H9 (cell line): ENCODE measurements around the gene TMEM187. TPM values are rescaled to one million over a fixed set of nuclear protein-coding genes. Genes with fewer than 3 reads are reported as not detected.

Experiments used
- DNase-seq: peaks from one replicate; pipeline ENCODE4 v3.0.0-alpha.2; 2017
- H2AFZ ChIP-seq: one replicate; pipeline ENCODE4 v1.6.1; 2013; ENCODE audit warnings: mild to moderate bottlenecking, low read length, control low read depth, moderate library complexity
- H2AK5ac ChIP-seq: 2 replicates; pipeline ENCODE4 v1.6.1; 2013; ENCODE audit warnings: low read length, control low read depth, mixed read lengths; ENCODE audit not compliant: insufficient read length
- H2BK120ac ChIP-seq: one replicate; pipeline ENCODE4 v1.6.1; 2013; ENCODE audit warnings: low read depth, mild to moderate bottlenecking, low read length, control low read depth, inconsistent platforms; ENCODE audit not compliant: poor library complexity, severe bottlenecking
- H2BK12ac ChIP-seq: 2 replicates; pipeline ENCODE4 v1.6.1; 2013; ENCODE audit warnings: low read length, control low read depth, mixed read lengths, low read depth; ENCODE audit not compliant: insufficient read length
- H2BK15ac ChIP-seq: 2 replicates; pipeline ENCODE4 v1.6.1; 2013; ENCODE audit warnings: low read depth, low read length, control low read depth
- H2BK20ac ChIP-seq: one replicate; pipeline ENCODE4 v1.6.1; 2013; ENCODE audit warnings: low read depth, mild to moderate bottlenecking, low read length, control low read depth, inconsistent platforms; ENCODE audit not compliant: poor library complexity, severe bottlenecking
- H2BK5ac ChIP-seq: 2 replicates; pipeline ENCODE4 v1.6.1; 2013; ENCODE audit warnings: low read length, control low read depth, mixed read lengths; ENCODE audit not compliant: insufficient read length
- H3K14ac ChIP-seq: 2 replicates; pipeline ENCODE4 v1.6.1; 2013; ENCODE audit warnings: low read length, control low read depth; ENCODE audit not compliant: insufficient read depth
- H3K18ac ChIP-seq: 2 replicates; pipeline ENCODE4 v1.6.1; 2013; ENCODE audit warnings: low read depth, mild to moderate bottlenecking, mixed read lengths, low read length, control low read depth; ENCODE audit not compliant: insufficient read length
- H3K23ac ChIP-seq: 2 replicates; pipeline ENCODE4 v1.6.1; 2013; ENCODE audit warnings: low read length, control low read depth, mixed read lengths, low read depth; ENCODE audit not compliant: insufficient read length
- H3K23me2 ChIP-seq: 2 replicates; pipeline ENCODE4 v1.6.1; 2013; ENCODE audit warnings: low read depth, mild to moderate bottlenecking, mixed read lengths, low read length, control low read depth; ENCODE audit not compliant: insufficient read length, poor library complexity, severe bottlenecking
- H3K27ac ChIP-seq: 2 replicates; pipeline ENCODE4 v1.5.1; 2013; ENCODE audit warnings: low read length, control low read depth, mixed read lengths, low read depth; ENCODE audit not compliant: insufficient read length
- H3K27me3 ChIP-seq: 2 replicates; pipeline ENCODE4 v1.6.1; 2013; ENCODE audit warnings: low read length, control low read depth, inconsistent platforms; ENCODE audit not compliant: insufficient read depth
- H3K4ac ChIP-seq: 2 replicates; pipeline ENCODE4 v1.6.1; 2013; ENCODE audit warnings: low read depth, mild to moderate bottlenecking, control low read depth, inconsistent platforms, low read length, moderate library complexity
- H3K4me1 ChIP-seq: 2 replicates; pipeline ENCODE4 v1.6.1; 2013; ENCODE audit warnings: low read length, control low read depth, inconsistent platforms; ENCODE audit not compliant: insufficient read depth
- H3K4me2 ChIP-seq: 2 replicates; pipeline ENCODE4 v1.6.1; 2013; ENCODE audit warnings: low read length, control low read depth, mixed read lengths; ENCODE audit not compliant: insufficient read length, insufficient read depth
- H3K56ac ChIP-seq: 2 replicates; pipeline ENCODE4 v1.6.1; 2013; ENCODE audit warnings: low read depth, mild to moderate bottlenecking, mixed read lengths, low read length, control low read depth; ENCODE audit not compliant: insufficient read length
- H3K79me1 ChIP-seq: 2 replicates; pipeline ENCODE4 v1.6.1; 2013; ENCODE audit warnings: low read depth, mild to moderate bottlenecking, moderate library complexity, low read length, control low read depth, inconsistent platforms; ENCODE audit not compliant: insufficient read depth, poor library complexity, severe bottlenecking
- H3K79me2 ChIP-seq: 2 replicates; pipeline ENCODE4 v1.6.1; 2013; ENCODE audit warnings: low read length, control low read depth, inconsistent platforms; ENCODE audit not compliant: insufficient read depth
- H3K9ac ChIP-seq: 2 replicates; pipeline ENCODE4 v1.6.1; 2013; ENCODE audit warnings: low read length, control low read depth, mixed read lengths; ENCODE audit not compliant: insufficient read length; ENCODE audit errors: extremely low read depth
- H3K9me3 ChIP-seq: one replicate; pipeline ENCODE4 v1.6.1; 2013; ENCODE audit warnings: low read depth, low read length, inconsistent platforms; ENCODE audit not compliant: control insufficient read depth
- H3T11ph ChIP-seq: one replicate; pipeline ENCODE4 v1.6.1; 2013; ENCODE audit warnings: mild to moderate bottlenecking, low read length, control low read depth, inconsistent platforms
- H4K20me1 ChIP-seq: one replicate; pipeline ENCODE4 v1.6.1; 2013; ENCODE audit not compliant: control insufficient read depth, insufficient read length, insufficient read depth
- H4K5ac ChIP-seq: 2 replicates; pipeline ENCODE4 v1.6.1; 2013; ENCODE audit warnings: low read depth, mild to moderate bottlenecking, mixed read lengths, low read length, control low read depth; ENCODE audit not compliant: insufficient read length
- H4K8ac ChIP-seq: replicated peaks from 2 replicates; pipeline ENCODE4 v1.6.1; 2013; ENCODE audit warnings: low read length, control low read depth, mixed read lengths, low read depth; ENCODE audit not compliant: insufficient read length
- H4K91ac ChIP-seq: 2 replicates; pipeline ENCODE4 v1.6.1; 2013; ENCODE audit warnings: low read depth, mild to moderate bottlenecking, moderate library complexity, mixed read lengths, low read length, control low read depth; ENCODE audit not compliant: insufficient read length
- H3K27ac Mint-ChIP-seq, 3 experiments: 2 replicates in 2 of 3; 3 replicates in 1 of 3; pipeline ENCODE4 v1.8.0; 2020 to 2021; ENCODE audit warnings: mixed read lengths in 3 of 3, mild to moderate bottlenecking in 1 of 3, moderate library complexity in 1 of 3
- H3K27me3 Mint-ChIP-seq: 2 replicates; pipeline ENCODE4 v1.8.0; 2021; ENCODE audit warnings: low read depth, mild to moderate bottlenecking, moderate library complexity, mixed read lengths
- H3K36me3 Mint-ChIP-seq, 3 experiments: 2 replicates in 2 of 3; 3 replicates in 1 of 3; pipeline ENCODE4 v1.8.0; 2020 to 2021; ENCODE audit warnings: low read depth in 3 of 3, mixed read lengths in 3 of 3; ENCODE audit not compliant: insufficient read depth in 1 of 3
- H3K4me1 Mint-ChIP-seq, 2 experiments: 2 replicates each; pipeline ENCODE4 v1.8.0; 2020; ENCODE audit warnings: mixed read lengths in 2 of 2
- H3K4me3 Mint-ChIP-seq, 2 experiments: 2 replicates in 1 of 2; 3 replicates in 1 of 2; pipeline ENCODE4 v1.8.0; 2020 to 2021; ENCODE audit warnings: mild to moderate bottlenecking in 2 of 2, mixed read lengths in 2 of 2, moderate library complexity in 1 of 2
- H3K9me3 Mint-ChIP-seq, 2 experiments: 2 replicates in 1 of 2; 3 replicates in 1 of 2; pipeline ENCODE4 v1.8.0; 2020; ENCODE audit warnings: mild to moderate bottlenecking in 2 of 2, mixed read lengths in 2 of 2, moderate library complexity in 1 of 2
- CTCF ChIP-seq: fragments of 200-600 bp; sonication (generic); conservative IDR thresholded peaks from 3 replicates; pipeline ENCODE4 v1.8.0; 2021; ENCODE audit warnings: antibody characterized with exemption, mild to moderate bottlenecking
- WGBS: extraction: QIAGEN DNeasy Blood & Tissue Kit; methylation state at CpG from one replicate; pipeline ENCODE4 v1.1.7; 2013; ENCODE audit warnings: missing lambda C conversion rate, low lambda C conversion rate, mixed read lengths; ENCODE audit not compliant: insufficient read length; ENCODE audit errors: extremely low coverage; 5-methylcytosine and 5-hydroxymethylcytosine counted together
- total RNA-seq: library from RNA; stranded (reverse); gene quantifications from 2 replicates; pipeline ENCODE4 v1.2.1, GENCODE V29; 2021

TMEM187 gene
- total RNA-seq, 1 experiment from 2014 or later: 2.7 TPM

- no peak overlapping the region for H3K56ac ChIP-seq
- no peak overlapping the region for H3K4me2 ChIP-seq
- no peak overlapping the region for H2AK5ac ChIP-seq
- no peaks in the 10 kb centered on the region for H3K23me2 ChIP-seq
- H3K23ac ChIP-seq: no peak overlapping the region
- no peak overlapping the region for H3K4ac ChIP-seq
- Mint-ChIP-seq H3K36me3 (peaks cover 27 to 50% (median 43%) of the 10 kb centered on the region in 3 experiments), H3K4me1 (peaks cover 4 to 28% of the 10 kb centered on the region in 2 experiments), H3K27me3 (no peaks in the 10 kb centered on the region), H3K4me3 (no peak overlapping the region; a peak in 2 of 5 replicates), H3K27ac (peak overlapping the region in 2 of 3 experiments; percentile 92 to 94; a peak in 4 of 7 replicates), H3K9me3 (peaks cover 2 to 11% of the 10 kb centered on the region in 2 experiments; a peak in 2 of 5 replicates)
- no peak overlapping the region for H3K18ac ChIP-seq
- no peaks in the 10 kb centered on the region for H3K79me1 ChIP-seq
- no peak overlapping the region for H2BK5ac ChIP-seq
- H3K79me2 ChIP-seq: no peaks in the 10 kb centered on the region
- H3K4me1 ChIP-seq: no peaks in the 10 kb centered on the region
- peak; percentile 97 for TF ChIP-seq CTCF
- no peak overlapping the region for H3K14ac ChIP-seq
- no peaks in the 10 kb centered on the region for H3K27me3 ChIP-seq
- no peak overlapping the region for H2BK15ac ChIP-seq
- H4K20me1 ChIP-seq: no peaks in the 10 kb centered on the region
- no peaks in the 10 kb centered on the region for H3K9me3 ChIP-seq
- H3K9ac ChIP-seq: no peak overlapping the region
- no peak overlapping the region for H2BK12ac ChIP-seq
- WGBS: no CpG with 5 or more reads among the region's 19 CpGs
- H4K91ac ChIP-seq: no peak overlapping the region
- no peak overlapping the region for H2BK20ac ChIP-seq
- H4K5ac ChIP-seq: no peak overlapping the region
- no peak overlapping the region for H2BK120ac ChIP-seq
- no peak overlapping the region for H3K27ac ChIP-seq
- peak; percentile 80 for DNase-seq
- H3T11ph ChIP-seq: no peak overlapping the region
- H2AFZ ChIP-seq: no peak overlapping the region
- no peak overlapping the region for H4K8ac ChIP-seq
These were observed 25.4 kb upstream of the TMEM187 start for GRCh38 chrX:153947009-153947769.
